GM12873 (cell line): Measurements from ENCODE around the gene POLR3K.
A peak's percentile ranks its signal among the peaks of the same experiment; 100 is the strongest.

ENCODE experiments used
- CTCF ChIP-seq: IDR thresholded peaks from 2 replicates; pipeline ENCODE4 v1.5.1; 2012; ENCODE audit warnings: low read depth, mild to moderate bottlenecking, moderate library complexity, low read length, control low read depth; ENCODE audit not compliant: insufficient read depth; ENCODE audit errors: missing control alignments

The POLR3K gene

GRCh38 chr16:53346-54236 is at the start of gene POLR3K, which contains the start of gene SNRNP25:
POLR3K (minus strand) TSS chr16:53608; CDS start chr16:53586, 22 bp downstream.
SNRNP25 (plus strand) TSS chr16:53828; CDS start chr16:54017, 189 bp downstream.
- TF ChIP-seq CTCF: no peak

GRCh38 chr16:102060-102855 is 48.9 kb upstream of the POLR3K start:
- no peak for TF ChIP-seq CTCF

GRCh38 chr16:101586-101985 is 48.2 kb upstream of the POLR3K start:
- TF ChIP-seq CTCF: no peak

- TF ChIP-seq CTCF: no peak
Measured at GRCh38 chr16:100989-101388, 47.6 kb upstream of the POLR3K start.

GRCh38 chr16:97822-98221 is 44.4 kb upstream of the POLR3K start:
- no peak for TF ChIP-seq CTCF

GRCh38 chr16:96935-97381 is 43.5 kb upstream of the POLR3K start:
- peak; percentile 99 for TF ChIP-seq CTCF

GRCh38 chr16:94918-95265 is 41.5 kb upstream of the POLR3K start:
- no peak for TF ChIP-seq CTCF
